ENCODE measurements around the gene GAS7.

DNA sequence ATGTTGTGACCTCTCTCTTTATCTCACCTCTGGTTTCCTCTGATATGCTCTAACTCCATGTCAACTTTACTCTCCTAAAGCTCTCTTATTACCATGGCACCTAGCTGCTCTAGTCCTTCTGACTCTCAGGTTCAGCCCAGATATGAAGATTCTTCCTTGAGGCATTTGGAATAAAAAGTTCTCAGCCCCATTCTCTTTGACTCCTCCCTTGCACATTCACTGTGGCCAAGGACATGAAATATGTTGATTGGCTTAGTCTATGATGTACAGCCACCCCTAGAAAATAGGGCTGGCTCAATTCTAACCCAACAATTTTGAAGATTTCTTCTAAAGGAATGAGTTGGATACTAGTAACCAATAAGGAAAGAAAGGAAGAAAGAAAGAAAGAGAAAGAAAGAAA, 20.8 kb upstream of the GAS7 start:
- TF ChIP-seq EZH2 (IDR thresholded peaks at IDR 0.05; ENCODE audit: borderline replicate concordance, low read length) (no peak), CTCF (IDR thresholded peaks at IDR 0.05; ENCODE audit: low read length) (no peak)
